Mesodermal cell (in vitro differentiated cells): ENCODE data around the gene HIPK4. TPM values are rescaled to one million over a fixed set of nuclear protein-coding genes. Genes with fewer than 3 reads are reported as not detected.
A peak's percentile ranks its signal among the peaks of the same experiment; 100 is the strongest.
"Not testable (repeated sequence)": the region's sequence is repeated elsewhere in the genome, so short reads cannot be mapped to it uniquely, and the experiment has no call there.

Experiments
- H3K27ac ChIP-seq: 2 replicates; pipeline ENCODE4 v1.7.0; 2013; ENCODE audit warnings: mild to moderate bottlenecking, low read depth, low read length, moderate library complexity; ENCODE audit not compliant: severe bottlenecking
- H3K36me3 ChIP-seq: 2 replicates; pipeline ENCODE4 v1.7.1; 2013; ENCODE audit warnings: mild to moderate bottlenecking, low read length, moderate library complexity; ENCODE audit not compliant: control insufficient read depth, insufficient read depth
- H3K4me1 ChIP-seq: one replicate; pipeline ENCODE4 v1.7.1; 2013; ENCODE audit warnings: mild to moderate bottlenecking, low read length; ENCODE audit not compliant: insufficient read depth, control insufficient read depth, poor library complexity, severe bottlenecking
- H3K4me3 ChIP-seq: 2 replicates; pipeline ENCODE4 v1.7.0; 2013; ENCODE audit warnings: low read length, control low read depth, mild to moderate bottlenecking; ENCODE audit not compliant: insufficient read depth, poor library complexity, severe bottlenecking; ENCODE audit errors: extremely low read depth
- H3K9me3 ChIP-seq: 2 replicates; pipeline ENCODE4 v1.7.1; 2013; ENCODE audit warnings: mild to moderate bottlenecking, low read length, moderate library complexity; ENCODE audit not compliant: control insufficient read depth
- WGBS, 2 experiments: methylation state at CpG; one replicate each; pipeline ENCODE4 v1.1.5; 2013; ENCODE audit warnings: missing lambda C conversion rate in 2 of 2; ENCODE audit not compliant: insufficient coverage in 2 of 2; 5-methylcytosine and 5-hydroxymethylcytosine counted together
- polyA plus RNA-seq, 2 experiments: library from polyadenylated mRNA; stranded (reverse); fragments of 50-300 nt; gene quantifications; one replicate each; pipeline ENCODE4 v1.2.3, GENCODE V29; 2013

The HIPK4 gene
- 0.18 TPM for polyA plus RNA-seq (2013, experiment 1 of 2)
- not detected for polyA plus RNA-seq (2013, experiment 2 of 2)

DNA sequence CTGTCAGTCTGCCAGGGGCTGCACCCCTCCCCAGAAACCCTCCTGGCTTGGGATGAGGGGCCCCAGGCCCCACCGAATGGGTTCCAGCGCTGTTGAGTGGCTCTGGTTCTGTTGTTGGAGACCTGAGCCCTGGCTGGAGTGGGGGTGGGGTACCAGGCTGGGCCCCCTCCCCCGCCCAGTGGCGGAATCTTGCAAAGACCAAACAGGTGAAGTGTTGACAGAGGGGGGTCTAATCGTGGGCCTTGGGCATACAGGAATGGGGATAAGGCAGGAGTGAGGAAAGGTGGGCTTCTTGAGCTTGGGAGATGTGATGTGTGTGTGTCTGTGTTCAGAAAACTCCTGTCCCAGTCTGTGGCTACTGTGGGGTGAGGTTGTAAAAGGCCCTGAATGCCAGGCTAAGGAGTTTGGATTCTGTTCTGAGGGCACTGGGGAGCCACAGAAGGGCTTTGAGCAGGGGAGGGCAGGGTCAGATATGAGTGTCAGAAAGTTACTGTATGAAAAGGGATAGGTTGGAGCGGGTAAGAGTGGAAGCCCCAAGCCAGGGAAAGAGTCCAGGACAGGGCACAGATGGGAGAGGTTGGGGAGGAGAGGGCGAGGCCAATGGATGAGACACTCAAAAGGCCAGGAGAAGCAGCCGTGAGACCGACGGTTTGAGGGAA, at the start of gene HIPK4:
HIPK4 (minus strand) TSS at position 98 of the 659 bp plus-strand sequence. CDS start 279 bp downstream, outside the sequence.
- 86 to 96% methylated on average over 8 to 10 of the region's 10 CpGs for WGBS, 2 experiments
- H3K4me3 ChIP-seq = no peak within 1 kb of the TSS
- H3K9me3 ChIP-seq = no peaks in the 10 kb centered on the region
- no peaks in the 10 kb centered on the region for H3K4me1 ChIP-seq
- no peak within 1 kb of the TSS for H3K27ac ChIP-seq
- no peaks in the 10 kb centered on the region for H3K36me3 ChIP-seq

DNA sequence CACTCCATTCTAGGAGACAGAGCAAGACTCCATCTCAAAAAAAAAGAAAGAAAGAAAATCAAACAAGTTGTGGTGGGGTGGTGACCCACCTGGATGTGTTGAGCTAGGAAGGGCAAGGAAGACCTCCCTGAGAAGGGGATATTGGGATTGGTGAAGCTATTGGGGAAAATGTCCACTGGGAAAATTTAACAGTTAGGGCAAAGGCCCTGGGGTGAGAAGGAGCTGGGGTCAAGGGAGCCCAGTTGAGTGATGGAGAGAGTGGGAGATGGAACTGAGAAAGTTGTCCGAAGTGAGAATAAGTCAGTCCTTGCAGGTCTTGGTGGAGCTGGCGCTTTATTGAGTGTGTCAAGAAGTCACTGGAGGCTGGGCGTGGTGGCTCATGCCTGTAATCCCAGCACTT, 48.3 kb upstream of the HIPK4 start:
- Histone ChIP-seq H3K36me3 (peaks cover 29% of the 10 kb centered on the region), H3K9me3 (no peaks in the 10 kb centered on the region), H3K27ac (no peak overlapping the region), H3K4me1 (peaks cover 13% of the 10 kb centered on the region), H3K4me3 (no peak overlapping the region)
- WGBS, 2 experiments = 90 to 93% methylated on average over 2 of the region's 3 CpGs

- peak overlapping the region; percentile 98 for H3K27ac ChIP-seq
- H3K36me3 ChIP-seq = no peaks in the 10 kb centered on the region
- H3K4me3 ChIP-seq = peak overlapping the region; percentile 35
- 3 to 4% methylated on average over 39 to 49 of the region's 50 CpGs for WGBS, 2 experiments
- H3K9me3 ChIP-seq = no peaks in the 10 kb centered on the region
- H3K4me1 ChIP-seq = peaks cover 13% of the 10 kb centered on the region
Measured at GRCh38 chr19:40433391-40434216, 43.6 kb upstream of the HIPK4 start.

DNA sequence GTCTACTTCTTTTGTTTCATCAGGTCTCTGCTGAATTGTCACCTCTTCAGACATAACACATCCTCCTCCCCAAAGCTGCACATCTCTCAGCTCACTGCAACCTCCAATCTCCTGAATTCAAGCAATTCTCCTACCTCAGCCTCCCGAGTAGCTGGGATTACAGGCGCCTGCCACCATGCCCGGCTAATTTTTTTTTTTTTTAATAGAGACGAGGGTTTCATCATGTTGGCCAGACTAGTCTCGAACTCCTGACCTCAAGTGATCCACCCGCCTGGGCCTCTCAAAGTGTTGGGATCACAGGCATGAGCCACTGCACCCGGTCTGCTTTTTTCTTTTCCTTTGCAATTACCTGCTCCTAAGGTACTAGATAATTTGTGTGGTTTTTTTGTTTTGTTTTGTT, 42.8 kb upstream of the HIPK4 start:
- peaks cover 13% of the 10 kb centered on the region for H3K4me1 ChIP-seq
- H3K9me3 ChIP-seq, H3K36me3 ChIP-seq: not testable (repeated sequence)
- 82 to 84% methylated on average over 5 to 6 of the region's 7 CpGs for WGBS, 2 experiments
- H3K27ac ChIP-seq = peak overlapping the region; percentile 98
- peak overlapping the region; percentile 35 for H3K4me3 ChIP-seq

GRCh38 chr19:40431698-40432097, 41.7 kb upstream of the HIPK4 start:
- Histone ChIP-seq H3K4me1 (peaks cover 13% of the 10 kb centered on the region), H3K4me3 (no peak overlapping the region), H3K36me3 (no peaks in the 10 kb centered on the region), H3K27ac (no peak overlapping the region), H3K9me3 (no peaks in the 10 kb centered on the region)
- 88 to 100% methylated on average over 1 of the region's 3 CpGs for WGBS, 2 experiments

DNA sequence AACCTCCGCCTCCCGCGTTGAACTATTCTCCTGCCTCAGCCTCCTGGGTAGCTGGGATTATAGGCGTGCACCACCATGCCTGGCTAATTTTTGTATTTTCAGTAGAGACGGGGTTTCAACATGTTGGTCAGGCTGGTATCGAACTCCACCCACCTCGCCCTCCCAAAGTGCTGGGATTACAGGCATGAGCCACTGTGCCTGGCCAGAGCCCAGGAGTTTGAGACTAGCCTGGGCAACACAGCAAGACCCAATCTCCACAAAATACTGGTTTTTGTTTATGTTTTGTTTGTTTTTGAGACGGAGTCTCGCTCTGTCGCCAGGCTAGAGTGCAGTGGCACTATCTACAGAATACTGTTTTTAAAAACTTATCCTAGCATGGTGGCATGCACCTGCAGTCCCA, 40.3 kb upstream of the HIPK4 start:
- 94 to 98% methylated on average over 5 to 7 of the region's 10 CpGs for WGBS, 2 experiments

GRCh38 chr19:40428197-40428596, 38.2 kb upstream of the HIPK4 start:
- H3K27ac ChIP-seq, H3K9me3 ChIP-seq, H3K36me3 ChIP-seq, H3K4me3 ChIP-seq: not testable (repeated sequence)
- 92 to 100% methylated on average over 4 to 5 of the region's 7 CpGs for WGBS, 2 experiments
- peaks cover 12% of the 10 kb centered on the region for H3K4me1 ChIP-seq

More for the DNA sequence above, 40.3 kb upstream of the HIPK4 start:
- H3K9me3 ChIP-seq, H3K4me3 ChIP-seq, H3K36me3 ChIP-seq, H3K27ac ChIP-seq: not testable (repeated sequence)
- peaks cover 12% of the 10 kb centered on the region for H3K4me1 ChIP-seq

GRCh38 chr19:40425450-40426287, 35.7 kb upstream of the HIPK4 start, which contains the start of gene SERTAD1:
Gene SERTAD1 (minus strand): TSS chr19:40425992. CDS start chr19:40423546, 2,446 bp downstream.
- WGBS, 2 experiments = 0 to 1% methylated on average over 37 to 49 of the region's 75 CpGs
- peak within 1 kb of the TSS; percentile 86 for H3K4me3 ChIP-seq
- peaks cover 24% of the 10 kb centered on the region for H3K4me1 ChIP-seq
- no peaks in the 10 kb centered on the region for H3K9me3 ChIP-seq
- H3K27ac ChIP-seq = peak within 1 kb of the TSS; percentile 98
- peaks cover 21% of the 10 kb centered on the region for H3K36me3 ChIP-seq

DNA sequence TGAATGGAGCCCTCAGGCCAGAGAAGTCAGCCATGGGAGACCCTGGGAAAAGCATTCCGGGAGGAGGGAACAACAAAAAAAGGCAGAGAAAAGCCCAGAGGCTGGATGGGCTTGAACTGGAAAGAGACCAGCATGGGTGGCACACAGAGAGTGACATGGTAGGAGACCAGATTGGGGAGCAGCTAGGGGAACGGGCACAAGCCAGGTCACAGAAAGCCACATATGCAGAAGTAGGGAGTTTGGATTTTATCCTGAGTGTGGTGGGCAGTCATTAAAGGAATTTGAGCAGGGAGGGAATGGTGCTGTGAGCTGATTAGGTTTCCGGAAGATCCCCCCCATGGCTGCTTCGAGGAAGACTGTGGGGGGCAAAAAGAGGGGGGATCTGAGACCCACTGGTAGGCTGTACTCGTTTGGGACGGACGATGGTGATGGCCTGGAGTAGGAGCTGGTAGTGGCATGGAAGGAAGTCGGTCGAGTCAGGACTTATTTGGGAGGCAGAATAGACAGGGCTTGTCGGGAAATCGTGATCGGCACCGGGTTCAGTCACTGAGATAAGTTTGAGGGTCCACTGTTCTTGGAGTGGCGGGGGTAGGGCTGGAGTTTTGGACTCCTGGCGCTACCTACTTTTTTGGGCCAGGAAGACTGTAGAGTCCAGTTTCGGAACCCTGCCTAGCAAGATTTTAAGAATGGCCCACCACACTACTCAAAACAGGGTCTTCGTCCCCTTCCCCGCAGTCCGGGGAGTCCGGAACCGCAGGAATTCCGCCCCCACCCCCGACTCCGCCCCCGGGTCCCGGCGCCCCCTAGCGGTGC, 34.9 kb upstream of the HIPK4 start:
- Histone ChIP-seq H3K27ac (peak overlapping the region; percentile 98), H3K4me1 (peaks cover 24% of the 10 kb centered on the region), H3K36me3 (peaks cover 21% of the 10 kb centered on the region), H3K9me3 (no peaks in the 10 kb centered on the region), H3K4me3 (peak overlapping the region; percentile 86)
- WGBS, 2 experiments = 0 to 2% methylated on average over 16 to 17 of the region's 28 CpGs

- Histone ChIP-seq H3K9me3 (no peaks in the 10 kb centered on the region), H3K36me3 (peaks cover 21% of the 10 kb centered on the region), H3K4me3 (peak overlapping the region; percentile 86), H3K27ac (no peak overlapping the region), H3K4me1 (peaks cover 24% of the 10 kb centered on the region)
- 82 to 100% methylated on average over 2 of the region's 6 CpGs for WGBS, 2 experiments
Measured at GRCh38 chr19:40423938-40424337, 34.0 kb upstream of the HIPK4 start.
